NCI-H2107 treated with DMSO at 0.1 percent for 48 hours (cell line): Measurements from ENCODE around the gene OR5B3.
"Not testable (repeated sequence)": the region's sequence is repeated elsewhere in the genome, so short reads cannot be mapped to it uniquely, and the experiment has no call there.

Experiments
- DNase-seq: peaks from one replicate; lab custom pipeline; 2025; ENCODE audit not compliant: unreplicated experiment; lab: John Stamatoyannopoulos, UW

Gene OR5B3

DNA sequence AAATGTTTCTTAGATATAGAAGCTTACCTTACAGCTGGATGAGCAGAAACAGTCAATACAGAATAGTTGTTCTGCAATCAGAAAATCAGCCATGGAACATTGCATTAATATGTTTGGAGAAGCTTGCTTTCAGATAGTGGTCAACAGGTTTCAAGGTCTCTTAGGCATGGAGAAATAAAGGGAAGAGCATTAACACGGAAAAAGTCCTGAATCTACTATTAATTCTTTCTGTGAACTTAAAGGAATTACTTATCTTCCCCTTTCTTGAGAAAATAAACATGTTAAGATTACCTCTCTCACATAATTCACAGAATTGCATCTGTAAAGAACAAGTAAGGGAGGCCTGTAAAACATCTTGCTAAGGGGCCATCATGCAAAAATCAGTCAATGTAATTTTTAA, at the start of gene OR5B3:
Gene OR5B3 (minus strand): TSS at position 101 of the 400 bp plus-strand sequence. CDS start 3,465 bp downstream, outside the sequence.
- DNase-seq, result no peak

GRCh38 chr11:58451585-58451984, 44.9 kb upstream of the OR5B3 start:
- no peak for DNase-seq

GRCh38 chr11:58446294-58446693, 39.6 kb upstream of the OR5B3 start:
- DNase-seq, result no peak

GRCh38 chr11:58444300-58444699, 37.6 kb upstream of the OR5B3 start:
- DNase-seq, result no peak

DNA sequence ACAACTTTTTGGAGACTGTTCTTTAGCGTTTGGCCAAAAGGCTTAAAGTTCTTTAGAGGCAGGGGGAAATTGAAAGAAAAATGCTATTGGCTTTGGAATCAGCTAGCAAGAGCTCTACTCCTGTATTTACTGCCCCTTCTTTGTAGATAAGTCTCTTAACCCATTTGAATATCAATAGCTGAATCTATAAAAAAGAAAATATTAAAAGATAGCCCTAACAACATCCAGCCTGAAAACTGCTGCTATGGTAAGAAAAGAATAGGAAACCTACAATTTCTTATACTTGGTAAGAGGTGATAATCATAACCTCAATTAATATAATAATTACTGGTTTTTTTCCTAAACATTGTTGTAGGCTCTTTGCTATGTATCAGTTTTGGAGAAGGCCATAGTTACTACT, 35.5 kb upstream of the OR5B3 start, which contains the start of gene OR5B12:
Gene OR5B12 (minus strand): TSS at position 101 of the 400 bp plus-strand sequence. CDS start 2,085 bp downstream, outside the sequence.
- DNase-seq, result no peak

- DNase-seq, result no peak
Measured at GRCh38 chr11:58438486-58438885, 31.8 kb upstream of the OR5B3 start.

- no peak for DNase-seq
Measured at GRCh38 chr11:58434217-58434616, 27.5 kb upstream of the OR5B3 start.

- DNase-seq, result no peak
Measured at GRCh38 chr11:58433638-58434203, 27.0 kb upstream of the OR5B3 start.

DNA sequence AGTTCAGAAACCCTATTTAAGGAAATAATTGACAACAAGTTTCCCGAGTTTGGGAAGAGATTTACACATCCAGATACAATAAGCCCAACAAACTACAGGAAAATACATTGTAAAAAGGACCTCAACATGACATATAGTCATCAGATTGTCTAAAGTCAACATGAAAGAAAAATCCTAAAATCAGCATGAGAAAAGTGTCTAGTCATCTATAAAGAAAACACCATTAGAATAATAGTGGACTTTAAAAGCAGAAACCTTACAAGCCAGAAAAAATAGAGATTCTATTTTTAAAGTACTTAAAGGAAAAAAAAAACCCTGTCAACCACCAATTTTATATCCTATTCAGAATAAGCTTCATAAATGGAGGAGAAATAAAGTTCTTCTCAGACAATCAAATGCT, 22.6 kb upstream of the OR5B3 start:
- no peak for DNase-seq

DNA sequence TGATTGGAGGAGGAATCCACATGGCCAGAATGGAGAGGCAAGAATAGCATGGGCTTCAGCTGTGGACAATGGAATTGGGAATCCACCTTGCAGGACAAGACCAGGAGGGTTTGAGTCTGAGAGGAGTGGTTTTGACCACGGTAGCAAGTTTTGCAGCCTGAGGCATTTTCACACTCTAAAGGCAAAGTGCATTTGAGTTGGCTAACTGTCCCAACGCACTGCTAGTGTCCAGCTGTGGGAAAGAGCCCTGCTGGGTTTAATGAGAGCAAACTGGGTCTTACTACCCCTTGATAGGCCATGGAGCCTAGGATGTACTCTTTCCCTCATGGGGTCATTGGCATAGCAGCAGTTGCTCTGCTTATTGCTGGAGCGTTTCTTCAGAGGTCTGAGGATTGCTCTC, 21.3 kb upstream of the OR5B3 start, which contains the start of gene OR5B2:
Gene OR5B2 (minus strand): TSS at position 101 of the 400 bp plus-strand sequence. CDS start 4,860 bp downstream, outside the sequence.
- no peak for DNase-seq

- not testable (repeated sequence) for DNase-seq
Measured at GRCh38 chr11:58399622-58400021, 7.1 kb downstream of the OR5B3 start.

- DNase-seq, result no peak
Measured at GRCh38 chr11:58395581-58395980, 11.1 kb downstream of the OR5B3 start.

DNA sequence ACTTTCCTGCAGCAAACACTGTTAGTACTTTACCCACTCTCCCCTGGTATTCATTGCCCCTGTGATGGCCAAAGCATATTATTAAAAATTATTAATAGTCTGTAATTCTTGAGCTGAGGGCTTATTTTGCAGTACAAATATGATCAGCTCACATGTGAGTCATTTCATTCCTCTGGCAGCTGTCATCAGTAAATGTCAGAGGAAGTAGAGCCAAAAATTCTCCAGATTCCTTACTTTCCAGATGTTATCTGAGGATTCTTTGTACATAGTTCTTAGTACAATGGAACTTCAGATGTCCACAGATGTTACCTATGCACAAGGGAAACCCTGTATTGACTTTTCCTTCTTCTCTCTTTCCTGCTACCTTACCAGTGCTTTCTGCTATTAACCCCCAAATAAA, 12.5 kb downstream of the OR5B3 start:
- DNase-seq, result no peak

DNA sequence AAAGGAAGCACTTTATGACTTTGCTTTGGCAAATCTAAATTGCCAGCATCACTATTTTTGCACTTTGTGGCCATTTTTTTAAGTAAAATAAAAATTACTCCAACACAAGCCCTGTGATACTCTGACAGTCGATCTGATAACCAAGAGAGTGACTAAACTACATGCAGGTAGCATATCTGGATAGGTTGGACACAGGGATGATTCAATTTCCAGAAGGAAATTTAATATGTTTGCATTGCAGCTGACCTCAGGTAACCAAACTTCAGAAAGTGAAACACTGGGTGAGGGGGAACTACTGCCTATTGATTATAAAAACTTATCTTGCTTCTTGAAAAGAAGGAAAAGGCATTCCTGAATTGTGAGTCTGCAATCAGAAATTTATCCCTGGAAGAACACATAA, 13.9 kb downstream of the OR5B3 start:
- no peak for DNase-seq

- DNase-seq, result no peak
Measured at GRCh38 chr11:58391879-58392278, 14.8 kb downstream of the OR5B3 start.

- no peak for DNase-seq
Measured at GRCh38 chr11:58390551-58391063, 16.1 kb downstream of the OR5B3 start.

GRCh38 chr11:58358969-58359368, 47.7 kb downstream of the OR5B3 start, which contains the start of gene OR5B17:
Gene OR5B17 (minus strand): TSS chr11:58359069. CDS start chr11:58359069, 0 bp downstream.
- DNase-seq, result no peak

GRCh38 chr11:58354727-58355126, 51.9 kb downstream of the OR5B3 start:
- no peak for DNase-seq
